Measurements from ENCODE around the gene SEPTIN14.
"Not testable (repeated sequence)": the region's sequence is repeated elsewhere in the genome, so short reads cannot be mapped to it uniquely, and the experiment has no call there.

Gene SEPTIN14

DNA sequence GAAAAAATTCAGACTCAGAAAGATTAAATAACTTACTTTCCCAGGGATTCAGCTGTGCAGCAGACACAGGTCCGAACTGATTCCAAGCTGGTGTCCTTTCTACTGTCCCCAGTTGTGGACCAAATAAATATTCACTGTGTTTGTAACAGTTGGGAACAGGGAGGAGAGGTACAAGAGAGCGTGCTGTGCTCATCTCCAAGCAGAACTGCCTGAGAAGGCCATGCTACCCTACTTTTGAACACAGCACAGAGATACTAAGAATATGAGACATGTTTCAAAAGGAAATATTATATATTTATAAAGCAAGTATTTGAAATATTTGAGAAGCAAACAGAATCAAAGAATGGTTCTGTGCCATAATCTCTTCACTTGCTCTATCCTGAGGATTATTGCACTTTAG is at the start of gene SEPTIN14:
TSS of gene SEPTIN14 (minus strand) at position 101 of the 400 bp plus-strand sequence. CDS start 756 bp downstream, outside the sequence.
- DNase-seq (ENCODE audit: low spot score): not testable (repeated sequence)

GRCh38 chr7:55903985-55904759 is 41.6 kb upstream of the SEPTIN14 start:
- TF ChIP-seq, protein P1, sequence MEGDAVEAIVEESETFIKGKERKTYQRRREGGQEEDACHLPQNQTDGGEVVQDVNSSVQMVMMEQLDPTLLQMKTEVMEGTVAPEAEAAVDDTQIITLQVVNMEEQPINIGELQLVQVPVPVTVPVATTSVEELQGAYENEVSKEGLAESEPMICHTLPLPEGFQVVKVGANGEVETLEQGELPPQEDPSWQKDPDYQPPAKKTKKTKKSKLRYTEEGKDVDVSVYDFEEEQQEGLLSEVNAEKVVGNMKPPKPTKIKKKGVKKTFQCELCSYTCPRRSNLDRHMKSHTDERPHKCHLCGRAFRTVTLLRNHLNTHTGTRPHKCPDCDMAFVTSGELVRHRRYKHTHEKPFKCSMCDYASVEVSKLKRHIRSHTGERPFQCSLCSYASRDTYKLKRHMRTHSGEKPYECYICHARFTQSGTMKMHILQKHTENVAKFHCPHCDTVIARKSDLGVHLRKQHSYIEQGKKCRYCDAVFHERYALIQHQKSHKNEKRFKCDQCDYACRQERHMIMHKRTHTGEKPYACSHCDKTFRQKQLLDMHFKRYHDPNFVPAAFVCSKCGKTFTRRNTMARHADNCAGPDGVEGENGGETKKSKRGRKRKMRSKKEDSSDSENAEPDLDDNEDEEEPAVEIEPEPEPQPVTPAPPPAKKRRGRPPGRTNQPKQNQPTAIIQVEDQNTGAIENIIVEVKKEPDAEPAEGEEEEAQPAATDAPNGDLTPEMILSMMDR (IDR thresholded peaks at IDR 0.05; ENCODE audit: extremely low read depth, missing control alignments): no peak
- DNase-seq (ENCODE audit: low spot score): peak; percentile 50

DNA sequence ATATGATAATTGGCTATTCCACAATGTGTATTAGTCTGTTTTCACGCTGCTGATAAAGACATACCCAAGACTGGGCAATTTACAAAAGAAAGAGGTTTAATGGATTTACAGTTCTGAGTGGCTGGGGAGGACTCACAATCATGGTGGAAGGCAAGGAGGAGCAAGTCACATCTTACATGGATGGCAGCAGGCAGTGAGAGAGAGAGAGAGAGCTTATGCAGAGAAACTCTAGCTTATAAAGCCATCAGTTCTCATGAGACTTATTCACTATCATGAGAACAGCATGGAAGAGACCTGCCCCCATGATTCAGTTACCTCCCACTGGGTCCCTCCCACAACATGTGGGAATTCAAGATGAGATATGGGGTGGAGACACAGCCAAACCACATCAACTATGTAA is 38.5 kb upstream of the SEPTIN14 start:
- DNase-seq (ENCODE audit: low spot score): not testable (repeated sequence)

- no peak for DNase-seq (ENCODE audit: low spot score)
Measured at GRCh38 chr7:55898287-55898686, 35.7 kb upstream of the SEPTIN14 start.

GRCh38 chr7:55895021-55895420 is 32.5 kb upstream of the SEPTIN14 start:
- TF ChIP-seq, protein P1 (IDR thresholded peaks at IDR 0.05; ENCODE audit: extremely low read depth, missing control alignments): no peak
- no peak for DNase-seq (ENCODE audit: low spot score)

More at GRCh38 chr7:55898287-55898686, 35.7 kb upstream of the SEPTIN14 start:
- TF ChIP-seq, protein P1 (IDR thresholded peaks at IDR 0.05; ENCODE audit: extremely low read depth, missing control alignments): no peak

DNA sequence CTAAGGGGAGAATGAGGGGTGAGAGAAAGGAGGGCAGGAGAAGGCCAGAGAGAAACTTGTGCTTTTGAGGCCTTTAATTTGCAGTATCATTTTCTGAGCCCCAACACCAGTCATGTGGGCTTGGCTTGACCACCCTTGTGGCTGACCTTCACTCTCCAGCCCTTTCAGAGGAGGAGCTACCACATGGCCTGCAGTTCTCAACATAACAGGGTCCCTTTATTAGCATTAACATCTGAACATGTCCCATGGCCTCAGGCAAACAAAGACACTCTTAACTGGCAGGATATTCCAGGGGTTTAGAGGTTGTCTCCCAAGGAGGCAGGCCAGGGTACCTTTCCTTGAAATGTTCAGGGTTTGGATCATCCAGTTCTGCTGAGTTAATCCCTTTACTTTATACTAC is 31.4 kb upstream of the SEPTIN14 start:
- TF ChIP-seq, protein P1 (IDR thresholded peaks at IDR 0.05; ENCODE audit: extremely low read depth, missing control alignments): no peak
- no peak for DNase-seq (ENCODE audit: low spot score)

GRCh38 chr7:55888378-55888777 is 25.8 kb upstream of the SEPTIN14 start:
- not testable (repeated sequence) for DNase-seq (ENCODE audit: low spot score)

- peak; percentile 44 for DNase-seq (ENCODE audit: low spot score)
- TF ChIP-seq, protein P1 (IDR thresholded peaks at IDR 0.05; ENCODE audit: extremely low read depth, missing control alignments): no peak
Measured at GRCh38 chr7:55887821-55888247, 25.3 kb upstream of the SEPTIN14 start.

DNA sequence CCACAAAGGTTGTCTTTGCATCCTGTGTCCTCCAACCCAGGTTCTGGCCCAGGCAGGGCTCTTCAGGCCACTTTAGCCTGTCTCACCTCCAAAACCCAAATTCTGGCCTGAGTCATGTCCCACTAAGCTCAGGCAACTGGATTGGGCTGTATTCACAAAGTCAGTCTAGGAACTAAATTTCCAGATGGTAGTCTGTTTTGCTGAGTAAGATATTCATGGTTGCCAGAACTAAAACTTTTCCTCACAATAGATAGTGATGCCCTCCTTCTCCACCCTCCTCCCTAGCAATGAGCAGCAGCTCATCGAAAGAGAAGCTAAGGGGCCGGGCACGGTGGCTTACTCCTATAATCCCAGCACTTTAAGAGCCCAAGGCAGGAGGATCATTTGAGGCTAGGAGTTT is 21.8 kb upstream of the SEPTIN14 start:
- TF ChIP-seq, protein P1 (IDR thresholded peaks at IDR 0.05; ENCODE audit: extremely low read depth, missing control alignments): no peak

More for the DNA sequence above, 21.8 kb upstream of the SEPTIN14 start:
- no peak for DNase-seq (ENCODE audit: low spot score)

Data from GM20000 (cell line).